ENCODE data around the gene ZNF526.

DNA sequence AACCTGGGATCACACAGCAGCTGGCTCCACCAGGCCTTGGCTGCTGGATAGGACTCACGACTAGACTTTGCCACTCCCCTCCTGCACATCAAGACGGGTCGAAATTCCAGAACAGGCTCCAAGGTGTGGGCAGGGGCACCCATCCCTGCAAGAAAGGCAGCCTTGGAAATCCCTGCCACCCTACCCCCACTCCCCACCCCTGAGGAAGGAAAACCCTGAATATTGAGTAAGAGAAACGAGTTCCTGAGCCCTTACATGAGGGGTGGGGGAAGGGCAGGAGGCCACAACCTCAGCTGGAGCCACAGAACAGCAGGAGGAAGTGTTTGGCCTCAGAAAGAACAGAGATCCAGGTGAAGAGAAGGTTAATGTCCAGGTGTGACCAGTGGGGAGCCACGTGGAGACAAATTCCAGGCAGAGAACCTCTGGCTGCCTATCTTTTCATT is 22.7 kb upstream of the ZNF526 start:
- no peak for TF ChIP-seq POLR2A (IDR thresholded peaks at IDR 0.05)
- TF ChIP-seq, protein P1, sequence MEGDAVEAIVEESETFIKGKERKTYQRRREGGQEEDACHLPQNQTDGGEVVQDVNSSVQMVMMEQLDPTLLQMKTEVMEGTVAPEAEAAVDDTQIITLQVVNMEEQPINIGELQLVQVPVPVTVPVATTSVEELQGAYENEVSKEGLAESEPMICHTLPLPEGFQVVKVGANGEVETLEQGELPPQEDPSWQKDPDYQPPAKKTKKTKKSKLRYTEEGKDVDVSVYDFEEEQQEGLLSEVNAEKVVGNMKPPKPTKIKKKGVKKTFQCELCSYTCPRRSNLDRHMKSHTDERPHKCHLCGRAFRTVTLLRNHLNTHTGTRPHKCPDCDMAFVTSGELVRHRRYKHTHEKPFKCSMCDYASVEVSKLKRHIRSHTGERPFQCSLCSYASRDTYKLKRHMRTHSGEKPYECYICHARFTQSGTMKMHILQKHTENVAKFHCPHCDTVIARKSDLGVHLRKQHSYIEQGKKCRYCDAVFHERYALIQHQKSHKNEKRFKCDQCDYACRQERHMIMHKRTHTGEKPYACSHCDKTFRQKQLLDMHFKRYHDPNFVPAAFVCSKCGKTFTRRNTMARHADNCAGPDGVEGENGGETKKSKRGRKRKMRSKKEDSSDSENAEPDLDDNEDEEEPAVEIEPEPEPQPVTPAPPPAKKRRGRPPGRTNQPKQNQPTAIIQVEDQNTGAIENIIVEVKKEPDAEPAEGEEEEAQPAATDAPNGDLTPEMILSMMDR (IDR thresholded peaks at IDR 0.05): no peak
